MM.1S (cell line): ENCODE measurements around the gene PRKCA.

Source experiments
- DNase-seq: peaks from one replicate; pipeline ENCODE4 v3.0.0-alpha.2; 2015
- H2AFZ ChIP-seq: fragments of 300-600 bp; sonication (generic); 2 replicates; pipeline ENCODE4 v1.6.0; 2016; ENCODE audit warnings: antibody characterized with exemption, low read length
- H3F3A ChIP-seq: fragments of 300-600 bp; sonication (generic); 2 replicates; pipeline ENCODE4 v1.6.1; 2016; ENCODE audit warnings: mild to moderate bottlenecking, antibody characterized with exemption, low read length, moderate library complexity, mixed read lengths; ENCODE audit not compliant: insufficient read depth
- H3K27ac ChIP-seq: fragments of 300-600 bp; sonication (generic); 2 replicates; pipeline ENCODE4 v1.5.1; 2016; ENCODE audit warnings: mild to moderate bottlenecking, low read length
- H3K27me3 ChIP-seq: fragments of 300-600 bp; sonication (generic); replicated peaks from 2 replicates; pipeline ENCODE4 v1.6.0; 2016; ENCODE audit warnings: low read length; ENCODE audit not compliant: insufficient read depth
- H3K36me3 ChIP-seq: fragments of 300-600 bp; sonication (generic); replicated peaks from 2 replicates; pipeline ENCODE4 v1.6.1; 2016; ENCODE audit warnings: mild to moderate bottlenecking, low read length, mixed read lengths; ENCODE audit not compliant: insufficient read depth
- H3K4me1 ChIP-seq: fragments of 300-600 bp; sonication (generic); 2 replicates; pipeline ENCODE4 v1.6.1; 2016; ENCODE audit warnings: low read length, mixed read lengths
- H3K4me2 ChIP-seq: fragments of 300-600 bp; sonication (generic); 2 replicates; pipeline ENCODE4 v1.6.0; 2016; ENCODE audit warnings: low read depth, low read length
- H3K4me3 ChIP-seq: fragments of 300-600 bp; sonication (generic); 2 replicates; pipeline ENCODE4 v1.5.1; 2016; ENCODE audit warnings: low read length, mixed read lengths
- H3K79me2 ChIP-seq: fragments of 300-600 bp; sonication (generic); 2 replicates; pipeline ENCODE4 v1.6.1; 2016; ENCODE audit warnings: mixed run types, low read length, mixed read lengths
- H3K9ac ChIP-seq: fragments of 300-600 bp; sonication (generic); 2 replicates; pipeline ENCODE4 v1.6.1; 2016; ENCODE audit warnings: low read length, mixed read lengths
- H3K9me2 ChIP-seq: fragments of 300-600 bp; sonication (generic); replicated peaks from 2 replicates; pipeline ENCODE4 v1.6.1; 2016; ENCODE audit warnings: mild to moderate bottlenecking, low read length, mixed read lengths; ENCODE audit not compliant: insufficient read depth
- H3K9me3 ChIP-seq: fragments of 300-600 bp; sonication (generic); replicated peaks from 2 replicates; pipeline ENCODE4 v1.6.1; 2016; ENCODE audit warnings: mild to moderate bottlenecking, low read length, mixed read lengths; ENCODE audit not compliant: insufficient read depth
- H4K20me1 ChIP-seq: fragments of 300-600 bp; sonication (generic); 2 replicates; pipeline ENCODE4 v1.6.1; 2016; ENCODE audit warnings: mild to moderate bottlenecking, low read length, moderate library complexity, mixed read lengths; ENCODE audit not compliant: insufficient read depth
- CTCF ChIP-seq: fragments of 300-600 bp; sonication (generic); IDR thresholded peaks from 2 replicates; pipeline ENCODE4 v1.5.1; 2016; ENCODE audit warnings: antibody characterized with exemption, low read length, mixed read lengths
- EZH2 ChIP-seq: fragments of 300-600 bp; sonication (generic); optimal IDR thresholded peaks from 2 replicates; pipeline ENCODE3; 2017; ENCODE audit warnings: low read depth, mild to moderate bottlenecking, antibody characterized with exemption, low read length, mixed read lengths
- EZH2phosphoT487 ChIP-seq: fragments of 300-600 bp; sonication (generic); IDR thresholded peaks from 2 replicates; pipeline ENCODE4 v1.6.1; 2018; ENCODE audit warnings: antibody characterized with exemption, low read length

The PRKCA gene

GRCh38 chr17:66859353-66859752, 556.9 kb downstream of the PRKCA start:
- H3K27ac ChIP-seq: no peak overlapping the region
- no peak overlapping the region for H3K9ac ChIP-seq
- no peaks in the 10 kb centered on the region for H4K20me1 ChIP-seq

GRCh38 chr17:66860204-66860603, 557.8 kb downstream of the PRKCA start:
- Histone ChIP-seq H3K27me3 (no peaks in the 10 kb centered on the region), H3K79me2 (no peaks in the 10 kb centered on the region), H3F3A (no peaks in the 10 kb centered on the region), H3K4me2 (no peak overlapping the region), H4K20me1 (no peaks in the 10 kb centered on the region), H3K4me3 (no peak overlapping the region), H2AFZ (no peak overlapping the region), H3K9ac (no peak overlapping the region), H3K27ac (no peak overlapping the region), H3K36me3 (no peaks in the 10 kb centered on the region), H3K9me2 (no peaks in the 10 kb centered on the region), H3K4me1 (no peaks in the 10 kb centered on the region), H3K9me3 (no peaks in the 10 kb centered on the region)
- no peak for DNase-seq
- TF ChIP-seq CTCF: no peak
- no peak for TF ChIP-seq EZH2
- TF ChIP-seq EZH2phosphoT487: no peak

More at GRCh38 chr17:66859353-66859752, 556.9 kb downstream of the PRKCA start:
- H2AFZ ChIP-seq: no peak overlapping the region
- no peak for DNase-seq
- no peak overlapping the region for H3K4me2 ChIP-seq
- H3K4me3 ChIP-seq: no peak overlapping the region
- H3K9me2 ChIP-seq: no peaks in the 10 kb centered on the region
- no peak for TF ChIP-seq EZH2
- no peak for TF ChIP-seq CTCF
- TF ChIP-seq EZH2phosphoT487: no peak
- no peaks in the 10 kb centered on the region for H3K9me3 ChIP-seq
- no peaks in the 10 kb centered on the region for H3K79me2 ChIP-seq
- H3K36me3 ChIP-seq: no peaks in the 10 kb centered on the region
- H3K27me3 ChIP-seq: no peaks in the 10 kb centered on the region
- no peaks in the 10 kb centered on the region for H3F3A ChIP-seq
- no peaks in the 10 kb centered on the region for H3K4me1 ChIP-seq
